LNCAP (cell line): ENCODE measurements around the gene ZNF273.

Experiments used
- TF ChIP-seq, protein P1 (sequence below): fragments of 450-650 bp; IDR thresholded peaks from 2 replicates; pipeline ENCODE4 v1.5.1; 2017; ENCODE audit warnings: mild to moderate bottlenecking

The ZNF273 gene

DNA sequence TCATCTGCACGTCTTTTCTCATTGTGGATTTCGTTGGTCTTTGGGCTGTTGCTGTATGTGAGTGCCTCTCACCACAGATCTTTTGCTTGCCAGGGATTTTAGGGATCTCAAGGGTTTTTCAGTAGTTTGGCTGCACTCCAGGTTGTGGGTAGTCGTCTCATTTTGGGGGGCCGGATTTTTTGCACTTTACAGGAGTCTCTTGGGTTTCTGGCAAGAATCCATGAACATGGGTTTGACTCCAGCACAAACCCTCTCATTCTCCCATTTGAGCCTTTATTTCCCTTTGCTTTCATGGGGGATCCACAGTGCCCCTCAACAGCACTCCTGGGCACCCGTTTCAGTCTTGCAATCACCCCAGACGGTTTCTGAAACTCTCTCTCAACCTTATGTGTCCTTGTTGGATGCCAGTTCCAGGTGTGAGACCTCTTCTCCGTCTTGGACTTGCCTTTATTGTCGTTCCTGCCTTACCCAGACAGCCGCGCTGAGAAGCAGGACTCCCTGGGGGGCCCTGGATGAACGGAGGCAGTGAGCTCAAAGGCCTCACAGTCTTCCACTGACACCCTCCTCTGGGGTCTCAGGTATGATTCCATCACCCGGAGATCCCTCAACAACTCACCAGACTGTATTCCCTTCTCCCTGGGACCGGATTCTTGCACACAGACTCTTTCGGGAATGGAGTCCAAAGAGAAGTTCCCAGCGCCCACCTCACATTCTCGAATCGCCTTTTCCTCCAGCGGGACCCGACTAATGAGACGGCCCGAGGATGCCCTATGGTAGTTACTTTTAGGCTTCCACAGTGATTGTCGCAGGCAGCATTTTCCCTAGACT is 18.8 kb upstream of the ZNF273 start:
- TF ChIP-seq, protein P1, sequence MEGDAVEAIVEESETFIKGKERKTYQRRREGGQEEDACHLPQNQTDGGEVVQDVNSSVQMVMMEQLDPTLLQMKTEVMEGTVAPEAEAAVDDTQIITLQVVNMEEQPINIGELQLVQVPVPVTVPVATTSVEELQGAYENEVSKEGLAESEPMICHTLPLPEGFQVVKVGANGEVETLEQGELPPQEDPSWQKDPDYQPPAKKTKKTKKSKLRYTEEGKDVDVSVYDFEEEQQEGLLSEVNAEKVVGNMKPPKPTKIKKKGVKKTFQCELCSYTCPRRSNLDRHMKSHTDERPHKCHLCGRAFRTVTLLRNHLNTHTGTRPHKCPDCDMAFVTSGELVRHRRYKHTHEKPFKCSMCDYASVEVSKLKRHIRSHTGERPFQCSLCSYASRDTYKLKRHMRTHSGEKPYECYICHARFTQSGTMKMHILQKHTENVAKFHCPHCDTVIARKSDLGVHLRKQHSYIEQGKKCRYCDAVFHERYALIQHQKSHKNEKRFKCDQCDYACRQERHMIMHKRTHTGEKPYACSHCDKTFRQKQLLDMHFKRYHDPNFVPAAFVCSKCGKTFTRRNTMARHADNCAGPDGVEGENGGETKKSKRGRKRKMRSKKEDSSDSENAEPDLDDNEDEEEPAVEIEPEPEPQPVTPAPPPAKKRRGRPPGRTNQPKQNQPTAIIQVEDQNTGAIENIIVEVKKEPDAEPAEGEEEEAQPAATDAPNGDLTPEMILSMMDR: no peak

GRCh38 chr7:64884913-64885370 is 18.1 kb upstream of the ZNF273 start:
- TF ChIP-seq, protein P1: no peak

DNA sequence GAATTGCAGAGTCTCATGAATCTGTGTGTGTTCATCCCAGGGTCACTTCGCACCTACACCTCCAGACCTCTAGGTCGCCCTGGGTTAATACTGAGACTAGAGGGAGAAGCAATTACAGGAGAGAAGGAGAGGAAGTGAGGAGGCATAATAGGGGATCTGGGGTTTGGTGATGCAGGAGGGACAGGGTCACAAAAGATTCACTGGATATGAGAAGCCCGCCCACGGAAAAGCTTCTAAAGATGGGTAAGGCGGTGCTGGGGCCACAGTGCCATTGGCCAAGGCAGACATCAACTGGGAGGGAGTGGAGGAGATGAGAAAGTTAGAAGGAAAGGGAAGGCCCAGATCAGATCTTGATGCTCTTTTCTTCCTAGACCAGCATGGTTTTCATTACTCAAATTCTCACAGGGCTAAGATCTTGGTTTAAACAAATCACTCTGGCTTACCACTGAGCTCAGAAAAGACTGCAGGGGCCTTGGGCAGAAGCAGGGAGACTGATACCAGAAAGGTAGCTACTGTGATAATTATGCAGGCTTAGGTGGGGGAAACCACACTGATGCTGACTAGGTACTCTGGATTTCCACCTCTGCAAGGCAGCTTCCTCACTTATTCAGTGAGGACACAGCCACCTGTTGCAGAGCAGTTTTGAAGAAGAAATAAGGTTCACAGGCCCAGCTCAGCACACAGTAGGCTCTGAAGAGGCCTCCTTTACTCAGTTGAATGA is 17.4 kb upstream of the ZNF273 start:
- TF ChIP-seq, protein P1: no peak

- TF ChIP-seq, protein P1: no peak
Measured at GRCh38 chr7:64886956-64887545, 16.0 kb upstream of the ZNF273 start.

- TF ChIP-seq, protein P1: no peak; the same call in 1 of the 2 replicates
Measured at GRCh38 chr7:64887756-64888508, 15.1 kb upstream of the ZNF273 start.

- TF ChIP-seq, protein P1: no peak
Measured at GRCh38 chr7:64888561-64888900, 14.5 kb upstream of the ZNF273 start.
